IMR-90 (cell line): ENCODE results near the gene COL13A1. TPM values are rescaled to one million over a fixed set of nuclear protein-coding genes. Genes with fewer than 3 reads are reported as not detected.

Experiments used
- ATAC-seq: fragments of 200-7000 bp; cut with Tn5 transposase; 2 replicates; pipeline ENCODE4 v1.9.1; 2020; ENCODE audit warnings: low read depth, mild to moderate bottlenecking, moderate library complexity
- BruUV-seq: library from RNA; stranded (reverse); fragments of 400-500 nt; replicated peaks from 2 replicates; lab custom pipeline; 2021; lab: Mats Ljungman, UMichigan
- CTCF ChIA-PET: fragments of 300-600 bp; formaldehyde crosslinking; extraction: SDS; loops from one replicate; lab custom pipeline; 2021; ENCODE audit warnings: antibody characterized with exemption; lab: Yijun Ruan, JAX
- POLR2A ChIA-PET: fragments of 300-600 bp; sonication (Branson Sonifier 250); formaldehyde crosslinking; loops from one replicate; lab custom pipeline; 2022; ENCODE audit warnings: antibody characterized with exemption; ENCODE audit not compliant: unreplicated experiment; lab: Charles Lee
- DNase-seq: peaks from one replicate; pipeline ENCODE4 v3.0.0; 2013
- H2AFZ ChIP-seq: replicated peaks from 2 replicates; pipeline ENCODE3; 2013; ENCODE audit warnings: low read length, mild to moderate bottlenecking; ENCODE audit not compliant: poor library complexity
- H2AK5ac ChIP-seq: 2 replicates; pipeline ENCODE4 v1.6.1; 2013; ENCODE audit warnings: low read depth, low read length, inconsistent platforms
- H2AK9ac ChIP-seq: replicated peaks from 2 replicates; pipeline ENCODE3; 2013; ENCODE audit warnings: mild to moderate bottlenecking, low read depth, low read length, moderate library complexity; ENCODE audit not compliant: poor library complexity
- H2BK120ac ChIP-seq: 2 replicates; pipeline ENCODE4 v1.6.1; 2013; ENCODE audit warnings: low read depth, low read length, inconsistent platforms
- H2BK15ac ChIP-seq: 3 replicates; pipeline ENCODE4 v1.6.1; 2013; ENCODE audit warnings: low read depth, low read length, inconsistent platforms
- H2BK20ac ChIP-seq: 2 replicates; pipeline ENCODE4 v1.6.1; 2013; ENCODE audit warnings: low read depth, mild to moderate bottlenecking, inconsistent platforms, low read length, moderate library complexity
- H2BK5ac ChIP-seq: 2 replicates; pipeline ENCODE4 v1.6.1; 2013; ENCODE audit warnings: mild to moderate bottlenecking, low read depth, low read length, inconsistent platforms; ENCODE audit not compliant: poor library complexity, severe bottlenecking
- H3K14ac ChIP-seq: replicated peaks from 2 replicates; pipeline ENCODE4 v1.6.1; 2013; ENCODE audit warnings: low read depth, low read length, inconsistent platforms
- H3K18ac ChIP-seq: 2 replicates; pipeline ENCODE4 v1.6.1; 2013; ENCODE audit warnings: low read depth, low read length, control low read depth
- H3K23ac ChIP-seq: 2 replicates; pipeline ENCODE4 v1.6.1; 2013; ENCODE audit warnings: low read depth, low read length, inconsistent platforms
- H3K27ac ChIP-seq: 2 replicates; pipeline ENCODE4 v1.5.1; 2013; ENCODE audit warnings: mild to moderate bottlenecking, control low read depth, low read length; ENCODE audit not compliant: insufficient read depth
- H3K27me3 ChIP-seq: 2 replicates; pipeline ENCODE4 v1.6.1; 2013; ENCODE audit warnings: low read length; ENCODE audit not compliant: control insufficient read depth, insufficient read depth
- H3K36me3 ChIP-seq: 2 replicates; pipeline ENCODE4 v1.6.1; 2013; ENCODE audit warnings: low read length, mixed read lengths; ENCODE audit not compliant: control insufficient read depth, insufficient read depth
- H3K4ac ChIP-seq: 2 replicates; pipeline ENCODE4 v1.6.1; 2013; ENCODE audit warnings: low read depth, low read length, inconsistent platforms
- H3K4me1 ChIP-seq: 2 replicates; pipeline ENCODE4 v1.6.1; 2013; ENCODE audit warnings: low read length, mixed read lengths; ENCODE audit not compliant: control insufficient read depth, insufficient read depth
- H3K4me2 ChIP-seq: 2 replicates; pipeline ENCODE4 v1.6.1; 2013; ENCODE audit warnings: low read depth, mild to moderate bottlenecking, control low read depth, low read length, moderate library complexity
- H3K4me3 ChIP-seq: 2 replicates; pipeline ENCODE4 v1.5.1; 2013; ENCODE audit warnings: low read depth, mild to moderate bottlenecking, control low read depth, low read length, moderate library complexity; ENCODE audit not compliant: insufficient read depth
- H3K56ac ChIP-seq: 2 replicates; pipeline ENCODE4 v1.6.1; 2013; ENCODE audit warnings: low read length, inconsistent platforms; ENCODE audit not compliant: insufficient read depth; ENCODE audit errors: extremely low read depth
- H3K79me1 ChIP-seq, 2 experiments: 2 replicates each; pipeline ENCODE4 v1.6.1; 2013; ENCODE audit warnings: low read length in 2 of 2, inconsistent platforms in 1 of 2, low read depth in 1 of 2
- H3K9ac ChIP-seq: 2 replicates; pipeline ENCODE4 v1.6.1; 2013; ENCODE audit warnings: low read depth, low read length, control low read depth
- H3K9me1 ChIP-seq: 2 replicates; pipeline ENCODE4 v1.6.1; 2013; ENCODE audit warnings: low read length, inconsistent platforms; ENCODE audit not compliant: insufficient read depth
- H3K9me3 ChIP-seq: 2 replicates; pipeline ENCODE4 v1.6.1; 2013; ENCODE audit warnings: low read length; ENCODE audit not compliant: control insufficient read depth, insufficient read depth
- H4K20me1 ChIP-seq: 2 replicates; pipeline ENCODE4 v1.6.1; 2013; ENCODE audit warnings: low read length, inconsistent platforms; ENCODE audit not compliant: insufficient read depth
- H4K5ac ChIP-seq: 2 replicates; pipeline ENCODE4 v1.6.1; 2013; ENCODE audit warnings: mild to moderate bottlenecking, low read depth, low read length, control low read depth
- H4K8ac ChIP-seq, 2 experiments: 2 replicates each; pipeline ENCODE4 v1.6.1; 2013; ENCODE audit warnings: low read depth in 2 of 2, low read length in 2 of 2, control low read depth in 1 of 2, inconsistent platforms in 1 of 2
- H4K91ac ChIP-seq: 2 replicates; pipeline ENCODE4 v1.6.1; 2013; ENCODE audit warnings: low read depth, low read length, inconsistent platforms; ENCODE audit not compliant: insufficient read depth
- BHLHE40 ChIP-seq: fragments of 150-350 bp; IDR thresholded peaks from 2 replicates; pipeline ENCODE4 v1.6.1; 2016; ENCODE audit warnings: mild to moderate bottlenecking, low read depth, low read length
- MAFK ChIP-seq: IDR thresholded peaks from 2 replicates; pipeline ENCODE4 v1.6.1; 2012; ENCODE audit warnings: low read depth, low read length, improper control_type of control experiment
- MXI1 ChIP-seq: IDR thresholded peaks from 2 replicates; pipeline ENCODE4 v1.6.1; 2012; ENCODE audit warnings: low read depth, mild to moderate bottlenecking, low read length, moderate library complexity, borderline replicate concordance
- NFE2L2 ChIP-seq: fragments of 150-350 bp; IDR thresholded peaks from 2 replicates; pipeline ENCODE4 v1.6.1; 2016; ENCODE audit warnings: low read depth, mild to moderate bottlenecking, low read length
- POLR2A ChIP-seq: IDR thresholded peaks from 2 replicates; pipeline ENCODE4 v1.6.1; 2012; ENCODE audit warnings: mild to moderate bottlenecking, low read depth, low read length
- RCOR1 ChIP-seq: IDR thresholded peaks from 2 replicates; pipeline ENCODE4 v1.6.1; 2012; ENCODE audit warnings: mild to moderate bottlenecking, low read length, improper control_type of control experiment; ENCODE audit not compliant: insufficient replicate concordance
- RFX5 ChIP-seq: IDR thresholded peaks from 2 replicates; pipeline ENCODE4 v1.8.0; 2012; ENCODE audit warnings: low read depth, mild to moderate bottlenecking, low read length, moderate library complexity
- SMC3 ChIP-seq: fragments of 150-350 bp; IDR thresholded peaks from 2 replicates; pipeline ENCODE4 v1.6.1; 2016; ENCODE audit warnings: low read depth, mild to moderate bottlenecking, antibody characterized with exemption, low read length, moderate library complexity
- WGBS, 2 experiments: methylation state at CpG; one replicate each; pipeline versions ENCODE4 v1.1.5 to v1.1.7; 2013; ENCODE audit warnings: missing lambda C conversion rate in 2 of 2; ENCODE audit not compliant: insufficient read length in 1 of 2; ENCODE audit errors: extremely low coverage in 2 of 2; 5-methylcytosine and 5-hydroxymethylcytosine counted together
- dilution Hi-C: fragments of 300-500 bp; cut with HindIII; formaldehyde crosslinking; loops from one replicate; pipeline ENCODE4 v1.14.3; 2018; ENCODE audit warnings: low sequenced_read_pairs; ENCODE audit not compliant: unreplicated experiment
- in situ Hi-C: fragments of 300-500 bp; cut with MboI; formaldehyde crosslinking; loops from 3 replicates; pipeline ENCODE4 v1.14.3; 2019; ENCODE audit warnings: low sequenced_read_pairs, inconsistent platforms, mixed read lengths
- intact Hi-C: fragments of 100-400 bp; cut with micrococcal nuclease; formaldehyde crosslinking; loops from 2 replicates; pipeline ENCODE4 v1.10.0; 2022
- polyA plus RNA-seq, 3 experiments: library from polyadenylated mRNA; depleted of rRNA; stranded (reverse); fragments of >200 nt; gene quantifications; 2 replicates each; pipeline ENCODE4 v1.2.3, GENCODE V29; 2012; ENCODE audit warnings: low replicate concordance in 1 of 3
- total RNA-seq: library from RNA; depleted of rRNA; stranded (reverse); fragments of >200 nt; gene quantifications from 2 replicates; pipeline ENCODE4 v1.2.3, GENCODE V29; 2012
- TF ChIP-seq, protein P1 (sequence below): fragments of 150-350 bp; IDR thresholded peaks from 2 replicates; pipeline ENCODE4 v1.6.1; 2016; ENCODE audit warnings: low read depth, mild to moderate bottlenecking, low read length, moderate library complexity, borderline replicate concordance

Gene COL13A1
- total and polyA plus RNA-seq, 2 of the 4 experiments (the other 2 are of a cell fraction): 12.2 to 31.3 TPM

DNA sequence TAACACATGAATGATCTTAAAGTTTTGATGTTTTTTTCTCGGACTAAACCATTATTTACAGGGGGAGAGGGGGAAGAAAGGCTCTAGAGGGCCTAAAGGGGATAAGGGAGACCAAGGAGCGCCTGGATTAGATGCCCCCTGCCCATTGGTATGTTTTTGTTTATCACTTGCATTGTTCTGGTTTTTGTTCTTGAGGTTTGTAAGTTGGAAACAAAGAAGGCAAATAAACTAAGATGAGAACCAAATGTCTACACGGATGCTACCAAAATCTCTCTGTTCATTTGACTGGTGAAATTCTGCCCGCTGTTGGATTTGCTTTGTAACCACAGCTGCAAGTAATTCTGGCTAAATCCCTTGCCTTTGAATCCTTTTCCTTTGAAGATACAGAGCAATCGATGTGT is 151.1 kb downstream of the COL13A1 start:
- H3K9me1 ChIP-seq: peaks cover 2% of the 10 kb centered on the region; the same call in 1 of the 2 replicates
- no peak overlapping the region for H2BK20ac ChIP-seq
- CTCF ChIA-PET: no interaction called here
- no CpG with 5 or more reads among the region's 5 CpGs for WGBS, 2 experiments
- H4K91ac ChIP-seq: no peak overlapping the region
- intact Hi-C loops (no loop called here), dilution Hi-C loops (no loop called here), in situ Hi-C loops (no loop called here)
- no peaks in the 10 kb centered on the region for H3K4me1 ChIP-seq
- no peaks in the 10 kb centered on the region for H3K79me1 ChIP-seq
- no peak overlapping the region for H3K14ac ChIP-seq
- H3K27ac ChIP-seq: no peak overlapping the region
- H3K9ac ChIP-seq: no peak overlapping the region
- ATAC-seq (no peak), DNase-seq (no peak)
- TF ChIP-seq SMC3 (no peak), POLR2A (no peak), MAFK (no peak), RFX5 (no peak), BHLHE40 (no peak), NFE2L2 (no peak), RCOR1 (no peak), MXI1 (no peak)
- TF ChIP-seq, protein P1, sequence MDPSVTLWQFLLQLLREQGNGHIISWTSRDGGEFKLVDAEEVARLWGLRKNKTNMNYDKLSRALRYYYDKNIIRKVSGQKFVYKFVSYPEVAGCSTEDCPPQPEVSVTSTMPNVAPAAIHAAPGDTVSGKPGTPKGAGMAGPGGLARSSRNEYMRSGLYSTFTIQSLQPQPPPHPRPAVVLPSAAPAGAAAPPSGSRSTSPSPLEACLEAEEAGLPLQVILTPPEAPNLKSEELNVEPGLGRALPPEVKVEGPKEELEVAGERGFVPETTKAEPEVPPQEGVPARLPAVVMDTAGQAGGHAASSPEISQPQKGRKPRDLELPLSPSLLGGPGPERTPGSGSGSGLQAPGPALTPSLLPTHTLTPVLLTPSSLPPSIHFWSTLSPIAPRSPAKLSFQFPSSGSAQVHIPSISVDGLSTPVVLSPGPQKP: no peak
- H3K18ac ChIP-seq: no peak overlapping the region
- H2AK5ac ChIP-seq: no peak overlapping the region
- POLR2A ChIA-PET: no interaction called here
- H4K8ac ChIP-seq: no peak overlapping the region
- H3K9me3 ChIP-seq: no peaks in the 10 kb centered on the region
- peaks cover 3% of the 10 kb centered on the region; the same call in 1 of the 2 replicates for H3K36me3 ChIP-seq
- H2BK120ac ChIP-seq: no peak overlapping the region
- H2BK5ac ChIP-seq: no peak overlapping the region
- H2AK9ac ChIP-seq: no peak overlapping the region
- no peak overlapping the region for H3K56ac ChIP-seq
- no peak overlapping the region for H2BK15ac ChIP-seq
- H4K5ac ChIP-seq: no peak overlapping the region
- H3K4ac ChIP-seq: no peak overlapping the region
- no peak overlapping the region for H3K23ac ChIP-seq
- H3K4me3 ChIP-seq: no peak overlapping the region
- H4K20me1 ChIP-seq: no peaks in the 10 kb centered on the region
- H3K4me2 ChIP-seq: no peak overlapping the region
- no peak overlapping the region for H2AFZ ChIP-seq
- no TSS peak for BruUV-seq
- H3K27me3 ChIP-seq: no peaks in the 10 kb centered on the region
